Loucy (cell line): Measurements from ENCODE around the gene BLID.

Experiments used
- H2AFZ ChIP-seq: fragments of 200-600 bp; sonication (generic); 2 replicates; pipeline ENCODE4 v1.6.0; 2016; ENCODE audit warnings: antibody characterized with exemption, mild to moderate bottlenecking, low read length, moderate library complexity
- H3F3A ChIP-seq: fragments of 200-600 bp; 2 replicates; pipeline ENCODE4 v1.6.0; 2016; ENCODE audit warnings: antibody characterized with exemption, low read depth, mild to moderate bottlenecking
- H3K27me3 ChIP-seq: fragments of 200-600 bp; sonication (generic); 2 replicates; pipeline ENCODE4 v1.6.1; 2014; ENCODE audit warnings: low read length, mild to moderate bottlenecking; ENCODE audit not compliant: insufficient read depth, poor library complexity, severe bottlenecking
- H3K36me3 ChIP-seq: fragments of 200-600 bp; sonication (generic); 2 replicates; pipeline ENCODE4 v1.6.1; 2016; ENCODE audit warnings: low read length; ENCODE audit not compliant: insufficient read depth
- H3K4me1 ChIP-seq: fragments of 200-600 bp; sonication (generic); 2 replicates; pipeline ENCODE4 v1.5.1; 2014; ENCODE audit warnings: low read length, mild to moderate bottlenecking; ENCODE audit not compliant: insufficient read depth, poor library complexity, severe bottlenecking
- H3K4me2 ChIP-seq: fragments of 200-600 bp; sonication (generic); 2 replicates; pipeline ENCODE4 v1.6.0; 2014; ENCODE audit warnings: antibody characterized with exemption, low read length, low read depth, mild to moderate bottlenecking; ENCODE audit not compliant: poor library complexity, severe bottlenecking
- H3K4me3 ChIP-seq: fragments of 200-600 bp; sonication (generic); 2 replicates; pipeline ENCODE4 v1.5.1; 2014; ENCODE audit warnings: low read length, mild to moderate bottlenecking, mixed read lengths; ENCODE audit not compliant: poor library complexity, severe bottlenecking
- H3K79me2 ChIP-seq: fragments of 200-600 bp; sonication (generic); 2 replicates; pipeline ENCODE4 v1.6.1; 2014; ENCODE audit warnings: low read length; ENCODE audit not compliant: insufficient read depth
- H3K9ac ChIP-seq: fragments of 200-600 bp; sonication (generic); 2 replicates; pipeline ENCODE4 v1.6.0; 2014; ENCODE audit warnings: mild to moderate bottlenecking, low read depth, low read length, moderate library complexity; ENCODE audit not compliant: poor library complexity, severe bottlenecking
- H3K9me2 ChIP-seq: fragments of 200-600 bp; sonication (generic); replicated peaks from 2 replicates; pipeline ENCODE4 v1.6.1; 2016; ENCODE audit warnings: low read depth, low read length, mixed read lengths
- H3K9me3 ChIP-seq: fragments of 200-600 bp; sonication (generic); 2 replicates; pipeline ENCODE4 v1.6.1; 2014; ENCODE audit warnings: mild to moderate bottlenecking, antibody characterized with exemption, low read length, low read depth; ENCODE audit not compliant: insufficient read depth
- H4K20me1 ChIP-seq: fragments of 200-600 bp; sonication (generic); 2 replicates; pipeline ENCODE4 v1.6.0; 2014; ENCODE audit warnings: antibody characterized with exemption, low read length, mild to moderate bottlenecking; ENCODE audit not compliant: insufficient read depth, poor library complexity, severe bottlenecking
- CTCF ChIP-seq: fragments of 200-600 bp; sonication (generic); conservative IDR thresholded peaks from 2 replicates; pipeline ENCODE4 v1.5.1; 2014; ENCODE audit warnings: mild to moderate bottlenecking, antibody characterized with exemption, low read length
- EZH2phosphoT487 ChIP-seq: fragments of 200-600 bp; IDR thresholded peaks from 2 replicates; pipeline ENCODE4 v1.6.1; 2018; ENCODE audit warnings: antibody characterized with exemption, mild to moderate bottlenecking, moderate library complexity, borderline replicate concordance

Gene BLID

GRCh38 chr11:122123263-122123929 is 7.4 kb upstream of the BLID start:
- Histone ChIP-seq H3K4me2 (no peak overlapping the region), H2AFZ (no peak overlapping the region), H3K36me3 (no peaks in the 10 kb centered on the region), H3K9me3 (no peaks in the 10 kb centered on the region), H3K4me3 (no peak overlapping the region), H3K9ac (no peak overlapping the region), H3K9me2 (no peaks in the 10 kb centered on the region), H3K4me1 (no peaks in the 10 kb centered on the region), H3F3A (no peaks in the 10 kb centered on the region), H3K79me2 (no peaks in the 10 kb centered on the region), H4K20me1 (no peaks in the 10 kb centered on the region), H3K27me3 (no peaks in the 10 kb centered on the region)
- TF ChIP-seq EZH2phosphoT487 (no peak), CTCF (no peak)

- no peaks in the 10 kb centered on the region for H3K9me3 ChIP-seq
- no peak for TF ChIP-seq CTCF
- TF ChIP-seq EZH2phosphoT487: no peak
- H3K9me2 ChIP-seq: no peaks in the 10 kb centered on the region
- no peaks in the 10 kb centered on the region for H3F3A ChIP-seq
- H3K79me2 ChIP-seq: no peaks in the 10 kb centered on the region
- no peak overlapping the region for H3K4me2 ChIP-seq
- H3K4me3 ChIP-seq: no peak overlapping the region
- no peaks in the 10 kb centered on the region for H3K4me1 ChIP-seq
- H3K27me3 ChIP-seq: no peaks in the 10 kb centered on the region
- no peaks in the 10 kb centered on the region for H4K20me1 ChIP-seq
- no peak overlapping the region for H3K9ac ChIP-seq
- no peaks in the 10 kb centered on the region for H3K36me3 ChIP-seq
- H2AFZ ChIP-seq: no peak overlapping the region
Measured at GRCh38 chr11:122122179-122122578, 6.2 kb upstream of the BLID start.

- Histone ChIP-seq H3K4me1 (no peaks in the 10 kb centered on the region), H3K9me2 (no peaks in the 10 kb centered on the region), H3K9ac (no peak overlapping the region), H2AFZ (no peak overlapping the region), H3K9me3 (no peaks in the 10 kb centered on the region), H3K79me2 (no peaks in the 10 kb centered on the region), H4K20me1 (no peaks in the 10 kb centered on the region), H3K4me3 (no peak overlapping the region), H3K36me3 (no peaks in the 10 kb centered on the region), H3F3A (no peaks in the 10 kb centered on the region), H3K27me3 (no peaks in the 10 kb centered on the region), H3K4me2 (no peak overlapping the region)
- TF ChIP-seq CTCF (no peak), EZH2phosphoT487 (no peak)
Measured at GRCh38 chr11:122120096-122120495, 4.1 kb upstream of the BLID start.
